SK-N-MC (cell line): Measurements from ENCODE around the gene ELOVL7.
A peak's percentile ranks its signal among the peaks of the same experiment; 100 is the strongest.

Source experiments
- DNase-seq: peaks from one replicate; pipeline ENCODE4 v3.0.0-alpha.2; 2011; ENCODE audit warnings: low read depth, low spot score
- H3K27ac ChIP-seq: fragments of 200-600 bp; sonication (generic); 2 replicates; pipeline ENCODE4 v1.5.1; 2016; ENCODE audit warnings: mixed run types
- H3K36me3 ChIP-seq: fragments of 200-600 bp; sonication (generic); 2 replicates; pipeline ENCODE4 v1.6.1; 2017; ENCODE audit warnings: antibody characterized with exemption, low read length, mixed read lengths; ENCODE audit not compliant: insufficient read depth
- H3K4me3 ChIP-seq: fragments of 200-600 bp; sonication (generic); 2 replicates; pipeline ENCODE4 v1.5.1; 2016
- H3K9ac ChIP-seq: fragments of 200-600 bp; sonication (generic); 2 replicates; pipeline ENCODE4 v1.8.0; 2017; ENCODE audit warnings: mixed run types, mixed read lengths; ENCODE audit not compliant: insufficient read length
- H3K9me3 ChIP-seq: fragments of 200-600 bp; sonication (generic); 2 replicates; pipeline ENCODE4 v1.6.1; 2017; ENCODE audit warnings: low read depth, mild to moderate bottlenecking, antibody characterized with exemption, low read length, moderate library complexity, mixed read lengths
- EZH2 ChIP-seq: fragments of 200-600 bp; sonication (generic); IDR thresholded peaks from one replicate; pipeline ENCODE4 v1.6.1; 2017; ENCODE audit warnings: antibody characterized with exemption
- FOXP2 ChIP-seq: optimal IDR thresholded peaks from 2 replicates; pipeline ENCODE3; 2011; ENCODE audit warnings: mild to moderate bottlenecking, moderate library complexity; ENCODE audit not compliant: insufficient read depth; ENCODE audit errors: extremely low read length, control extremely low read depth
- POLR2AphosphoS5 ChIP-seq: IDR thresholded peaks from 2 replicates; pipeline ENCODE4 v1.6.1; 2012; ENCODE audit warnings: mild to moderate bottlenecking, low read depth, low read length, borderline replicate concordance

The ELOVL7 gene

DNA sequence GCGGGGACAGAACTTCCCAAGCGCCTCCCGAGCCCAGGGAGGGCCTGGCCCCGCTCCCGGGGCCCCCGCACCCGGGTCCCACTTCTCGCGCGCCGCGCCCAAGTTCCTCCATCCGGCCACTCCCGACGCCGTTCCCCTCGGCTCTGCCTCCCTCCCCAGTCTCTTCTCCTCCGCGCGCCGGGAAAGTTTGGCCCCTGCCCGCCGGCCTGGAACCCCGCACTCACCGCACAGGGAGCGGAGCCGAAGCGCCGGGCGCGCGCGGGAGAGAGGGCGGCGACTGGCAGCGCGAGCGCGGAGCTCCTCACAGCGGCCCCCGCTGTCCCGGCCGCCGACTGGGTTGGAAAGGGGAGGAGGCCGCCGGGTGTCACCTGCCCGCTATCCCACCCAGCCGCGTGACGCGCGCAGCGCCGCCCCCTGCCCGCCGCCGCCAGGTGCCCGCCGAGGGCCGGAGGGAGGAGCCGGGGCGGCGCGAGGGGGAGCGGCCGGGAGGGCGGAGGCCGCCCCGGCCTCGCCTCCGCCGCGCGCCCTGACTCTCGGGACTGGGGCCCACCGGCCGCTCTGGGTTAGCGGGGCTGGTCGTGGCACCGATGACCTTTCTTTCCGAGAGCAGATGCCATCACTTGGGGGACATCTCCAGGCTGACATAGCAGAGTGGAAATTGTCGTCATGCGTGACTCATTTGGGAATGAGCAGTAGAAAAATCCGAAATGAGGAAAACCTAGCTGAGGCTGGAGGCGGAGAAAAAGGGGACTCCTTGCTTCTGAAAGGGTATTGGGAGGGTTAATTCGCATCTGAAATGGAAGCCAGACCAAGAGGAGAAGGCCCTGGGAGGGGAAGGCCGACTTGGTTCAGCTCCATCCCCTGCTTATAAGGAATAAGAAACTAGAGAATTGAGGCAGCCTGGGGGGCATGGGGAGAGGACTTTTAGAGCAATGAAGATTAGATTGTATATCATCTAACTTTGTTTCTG is at the start of gene ELOVL7:
TSS of gene ELOVL7 (minus strand) at position 334 of the 970 bp plus-strand sequence. CDS start 56,872 bp downstream, outside the sequence.
- H3K9me3 ChIP-seq, result no peaks in the 10 kb centered on the region
- H3K27ac ChIP-seq, result no peak within 1 kb of the TSS
- H3K9ac ChIP-seq, result peak within 1 kb of the TSS; percentile 58
- peak within 1 kb of the TSS; percentile 88 for H3K4me3 ChIP-seq
- H3K36me3 ChIP-seq, result no peaks in the 10 kb centered on the region
- no peak for TF ChIP-seq EZH2
- no peak for TF ChIP-seq POLR2AphosphoS5
- no peak for TF ChIP-seq FOXP2
- no peak for DNase-seq

DNA sequence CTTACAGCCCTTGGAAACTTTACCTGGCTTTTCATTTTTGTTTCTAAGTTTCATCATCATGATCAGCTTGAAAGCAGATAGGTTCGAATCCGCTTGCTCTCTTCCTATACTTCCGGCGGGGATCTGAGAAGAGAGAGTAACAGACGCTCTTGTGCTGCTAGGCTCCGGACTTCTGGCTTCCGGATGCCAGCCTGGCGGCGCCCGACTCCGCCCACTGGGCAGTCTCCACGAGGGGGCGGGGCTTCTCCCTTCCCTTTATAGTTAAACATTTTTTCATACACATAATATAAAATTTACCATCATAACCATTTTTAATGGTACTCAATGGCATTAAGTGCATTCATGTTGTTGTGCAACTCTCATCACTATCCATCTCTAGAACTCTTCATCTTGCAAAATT is 49.5 kb upstream of the ELOVL7 start:
- H3K9ac ChIP-seq, result no peak overlapping the region
- no peak overlapping the region for H3K4me3 ChIP-seq
- no peak for TF ChIP-seq EZH2
- TF ChIP-seq FOXP2, result no peak
- TF ChIP-seq POLR2AphosphoS5, result no peak

DNA sequence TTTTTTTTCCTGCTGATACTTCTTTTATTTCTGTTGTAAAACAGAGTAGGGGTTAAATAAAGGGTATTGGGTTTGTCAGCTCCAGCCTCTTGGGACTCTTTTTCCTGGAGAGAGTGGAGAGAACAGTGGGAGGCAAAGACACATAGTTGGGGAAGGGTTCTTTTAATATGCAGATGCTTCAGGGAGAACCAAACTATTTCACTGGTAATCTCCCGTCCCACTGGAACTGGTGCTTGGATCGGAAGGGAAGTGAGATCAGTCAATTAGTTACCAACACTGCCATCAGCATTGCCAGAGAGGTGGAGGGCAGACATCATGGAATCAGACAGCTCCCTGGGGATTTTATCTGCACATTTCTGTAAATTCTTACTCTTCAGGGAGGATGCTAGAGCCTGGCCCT is 47.6 kb upstream of the ELOVL7 start:
- DNase-seq, result no peak
- no peak overlapping the region for H3K9ac ChIP-seq
- no peak overlapping the region for H3K4me3 ChIP-seq
- H3K36me3 ChIP-seq, result peaks cover 22% of the 10 kb centered on the region
- H3K9me3 ChIP-seq, result no peaks in the 10 kb centered on the region
- no peak for TF ChIP-seq FOXP2
- no peak for TF ChIP-seq EZH2
- no peak for TF ChIP-seq POLR2AphosphoS5
- H3K27ac ChIP-seq, result no peak overlapping the region

More for the DNA sequence above, 49.5 kb upstream of the ELOVL7 start:
- Histone ChIP-seq H3K27ac (no peak overlapping the region), H3K9me3 (no peaks in the 10 kb centered on the region), H3K36me3 (peaks cover 28% of the 10 kb centered on the region)
- no peak for DNase-seq

DNA sequence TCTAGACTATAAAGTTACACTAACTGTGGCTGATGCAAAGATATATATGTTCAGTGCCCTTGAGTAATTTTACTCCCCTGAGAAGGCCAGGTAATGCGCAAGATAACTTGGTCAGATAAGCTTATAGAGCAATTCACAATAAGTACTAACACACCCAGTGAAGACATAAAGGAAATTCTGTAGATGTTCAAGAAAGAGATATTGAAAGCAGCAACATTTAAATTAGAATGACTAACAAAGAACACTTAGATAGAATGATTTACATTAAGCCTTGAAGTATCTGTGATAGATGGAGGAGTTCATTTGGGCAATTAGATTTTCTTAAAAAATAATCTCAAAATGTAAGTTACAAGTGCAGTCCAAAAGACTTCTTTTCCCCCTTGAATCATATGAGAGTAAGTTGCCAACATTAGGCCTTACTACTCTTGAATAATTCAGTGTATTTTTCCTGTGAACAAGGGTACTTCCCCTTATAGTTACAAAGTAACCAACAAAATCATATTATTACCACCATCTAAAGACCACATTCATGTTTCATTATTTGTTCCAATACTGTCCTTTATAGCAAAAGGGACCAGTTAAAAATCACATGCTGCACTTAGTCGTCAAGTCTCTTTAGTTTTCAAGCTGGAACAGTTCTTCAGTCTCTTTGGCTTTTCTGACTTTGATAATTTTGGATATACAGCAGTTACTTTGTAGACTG is 44.4 kb upstream of the ELOVL7 start:
- Histone ChIP-seq H3K27ac (no peak overlapping the region), H3K9ac (no peak overlapping the region), H3K4me3 (no peak overlapping the region), H3K9me3 (no peaks in the 10 kb centered on the region), H3K36me3 (peaks cover 18% of the 10 kb centered on the region)
- DNase-seq, result no peak
- TF ChIP-seq FOXP2 (no peak), POLR2AphosphoS5 (no peak)

DNA sequence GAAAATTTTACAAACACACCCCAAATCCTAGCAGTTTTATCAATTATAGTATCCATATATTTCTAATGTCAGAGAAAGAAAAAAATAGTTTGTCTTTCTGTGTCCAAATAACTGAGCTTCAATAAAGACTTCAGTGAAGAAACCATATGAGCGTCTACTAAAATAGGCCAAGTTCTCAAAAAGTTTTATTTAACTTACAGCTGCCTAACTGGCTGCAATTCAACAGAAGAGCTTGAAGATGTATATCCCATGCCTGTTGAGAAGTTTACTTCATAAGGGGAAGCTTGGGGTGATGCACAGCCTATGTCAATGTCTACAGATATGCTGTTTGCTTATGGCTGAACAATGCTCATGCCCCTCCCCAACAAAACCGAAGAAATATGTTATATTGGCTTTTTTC is 43.7 kb upstream of the ELOVL7 start:
- Histone ChIP-seq H3K4me3 (no peak overlapping the region), H3K27ac (no peak overlapping the region), H3K9ac (no peak overlapping the region), H3K9me3 (no peaks in the 10 kb centered on the region), H3K36me3 (peaks cover 19% of the 10 kb centered on the region)
- TF ChIP-seq EZH2, result no peak
- TF ChIP-seq FOXP2, result no peak
- TF ChIP-seq POLR2AphosphoS5, result no peak
- no peak for DNase-seq

DNA sequence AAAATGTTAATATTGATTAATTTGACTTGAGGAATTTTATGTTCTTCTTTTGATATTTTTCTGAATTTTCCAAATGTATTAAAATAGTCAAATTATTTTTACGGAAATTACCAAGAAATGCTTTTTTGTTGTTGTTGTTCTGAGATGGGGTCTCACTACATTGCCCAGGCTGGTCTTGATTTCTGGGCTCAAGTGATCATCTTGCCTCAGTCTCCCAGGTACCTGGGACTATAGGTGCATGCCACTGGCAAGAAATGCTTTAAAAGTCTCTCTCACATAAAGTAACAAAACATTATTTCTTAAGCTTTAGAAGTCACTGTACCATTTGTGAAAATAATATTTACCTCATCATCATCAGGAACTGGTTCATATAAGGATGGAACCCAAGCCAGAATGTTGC is 43.0 kb upstream of the ELOVL7 start:
- Histone ChIP-seq H3K36me3 (peaks cover 19% of the 10 kb centered on the region), H3K9ac (no peak overlapping the region), H3K27ac (no peak overlapping the region), H3K4me3 (no peak overlapping the region), H3K9me3 (no peaks in the 10 kb centered on the region)
- DNase-seq, result no peak
- TF ChIP-seq FOXP2 (no peak), POLR2AphosphoS5 (no peak), EZH2 (no peak)

DNA sequence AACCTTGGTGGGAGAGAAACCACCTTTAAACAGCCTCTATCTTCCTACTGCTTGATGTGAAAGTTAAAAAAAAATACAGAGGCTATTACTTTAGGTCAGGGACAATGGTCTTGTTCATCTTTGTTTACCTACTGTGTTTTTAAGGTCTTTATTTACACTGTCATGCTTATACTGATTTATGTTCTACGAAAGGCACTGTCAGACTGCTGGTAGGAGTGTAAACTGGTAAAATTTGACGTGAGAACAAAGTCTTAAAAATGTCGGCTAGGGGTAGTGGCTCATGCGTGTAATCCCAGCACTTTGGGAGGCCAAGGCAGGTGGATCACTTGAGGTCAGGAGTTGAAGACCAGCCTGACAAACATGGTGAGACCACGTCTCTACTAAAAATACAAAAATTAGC is 42.1 kb upstream of the ELOVL7 start:
- Histone ChIP-seq H3K9ac (no peak overlapping the region), H3K27ac (no peak overlapping the region), H3K4me3 (no peak overlapping the region), H3K36me3 (peaks cover 19% of the 10 kb centered on the region), H3K9me3 (no peaks in the 10 kb centered on the region)
- DNase-seq, result no peak
- TF ChIP-seq FOXP2 (no peak), POLR2AphosphoS5 (no peak), EZH2 (no peak)

DNA sequence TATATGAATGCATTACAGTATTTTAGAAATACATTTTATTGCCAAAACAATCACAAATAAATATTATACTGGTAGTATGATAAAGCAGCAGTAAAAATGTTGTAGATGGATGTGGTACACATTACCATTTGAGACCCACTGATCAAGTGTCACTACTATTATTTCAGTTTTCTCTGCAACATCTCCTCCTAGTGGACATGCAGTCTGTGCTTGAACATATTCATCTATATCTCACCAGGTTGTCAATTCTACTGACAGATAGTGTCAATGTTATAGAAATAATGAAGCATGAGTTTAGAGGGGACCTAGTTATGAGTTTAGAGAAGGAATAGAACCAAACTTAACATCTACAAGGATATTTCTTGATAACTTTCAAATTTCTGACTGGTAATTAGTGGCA is 39.2 kb upstream of the ELOVL7 start:
- no peak for DNase-seq
- Histone ChIP-seq H3K27ac (no peak overlapping the region), H3K4me3 (no peak overlapping the region), H3K9ac (no peak overlapping the region), H3K36me3 (peaks cover 15% of the 10 kb centered on the region), H3K9me3 (no peaks in the 10 kb centered on the region)
- TF ChIP-seq POLR2AphosphoS5 (no peak), FOXP2 (no peak), EZH2 (no peak)
